Fibroblast of lung (primary cell): ENCODE measurements around the gene SOX15.

Source experiments
- EZH2 ChIP-seq: IDR thresholded peaks from 2 replicates; pipeline ENCODE4 v1.5.1; 2012; ENCODE audit warnings: low read length, control low read depth, mild to moderate bottlenecking; ENCODE audit errors: missing control alignments
- TF ChIP-seq, protein P1 (sequence below), 2 donors: IDR thresholded peaks in 1 of 2; conservative IDR thresholded peaks in 1 of 2; 1 replicate in 1 of 2; 2 replicates in 1 of 2; pipeline ENCODE4 v1.5.1; 2011 to 2012; ENCODE audit warnings: low read length in 2 of 2, control low read depth in 1 of 2, inconsistent platforms in 1 of 2, low read depth in 1 of 2, mild to moderate bottlenecking in 1 of 2

DNA sequence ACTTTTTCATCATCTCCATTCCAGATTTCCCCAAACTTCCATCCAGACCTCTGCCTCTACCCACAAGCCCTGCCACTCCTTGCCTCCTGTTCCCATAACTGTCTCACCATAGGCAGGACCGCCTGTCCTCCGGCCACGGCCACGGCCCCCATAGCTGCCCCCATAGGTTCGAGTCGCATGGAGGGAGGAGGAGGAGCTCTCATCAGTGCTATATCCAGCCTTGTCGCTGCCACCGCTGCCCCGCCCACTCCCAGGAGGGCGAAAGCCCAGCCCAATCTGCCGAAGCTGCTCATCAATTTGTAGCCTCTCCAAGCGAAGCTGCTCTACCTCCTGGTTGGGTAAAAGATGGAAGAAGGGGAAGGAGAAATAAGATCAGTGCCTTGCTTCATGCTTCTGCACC is 3.4 kb upstream of the SOX15 start:
- no peak for TF ChIP-seq EZH2
- TF ChIP-seq, protein P1, sequence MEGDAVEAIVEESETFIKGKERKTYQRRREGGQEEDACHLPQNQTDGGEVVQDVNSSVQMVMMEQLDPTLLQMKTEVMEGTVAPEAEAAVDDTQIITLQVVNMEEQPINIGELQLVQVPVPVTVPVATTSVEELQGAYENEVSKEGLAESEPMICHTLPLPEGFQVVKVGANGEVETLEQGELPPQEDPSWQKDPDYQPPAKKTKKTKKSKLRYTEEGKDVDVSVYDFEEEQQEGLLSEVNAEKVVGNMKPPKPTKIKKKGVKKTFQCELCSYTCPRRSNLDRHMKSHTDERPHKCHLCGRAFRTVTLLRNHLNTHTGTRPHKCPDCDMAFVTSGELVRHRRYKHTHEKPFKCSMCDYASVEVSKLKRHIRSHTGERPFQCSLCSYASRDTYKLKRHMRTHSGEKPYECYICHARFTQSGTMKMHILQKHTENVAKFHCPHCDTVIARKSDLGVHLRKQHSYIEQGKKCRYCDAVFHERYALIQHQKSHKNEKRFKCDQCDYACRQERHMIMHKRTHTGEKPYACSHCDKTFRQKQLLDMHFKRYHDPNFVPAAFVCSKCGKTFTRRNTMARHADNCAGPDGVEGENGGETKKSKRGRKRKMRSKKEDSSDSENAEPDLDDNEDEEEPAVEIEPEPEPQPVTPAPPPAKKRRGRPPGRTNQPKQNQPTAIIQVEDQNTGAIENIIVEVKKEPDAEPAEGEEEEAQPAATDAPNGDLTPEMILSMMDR (conservative IDR thresholded peaks at IDR 0.05 in 1 of 2, IDR thresholded peaks at IDR 0.05 in 1 of 2; ENCODE audit: low read depth in 1 of 2, low read length in 2 of 2), result no peak
